Fibroblast of mammary gland (primary cell): ENCODE results near the gene MYO7A.

Experiments
- DNase-seq: peaks from one replicate; pipeline ENCODE4 v3.0.0-alpha.2; 2010; ENCODE audit warnings: low read depth
- H3K4me3 ChIP-seq: 2 replicates; pipeline ENCODE4 v1.5.1; 2011; ENCODE audit warnings: low read depth, mild to moderate bottlenecking, low read length, moderate library complexity; ENCODE audit not compliant: control insufficient read depth
- CTCF ChIP-seq: conservative IDR thresholded peaks from 2 replicates; pipeline ENCODE4 v1.5.1; 2011; ENCODE audit warnings: low read depth, low read length, inconsistent platforms; ENCODE audit not compliant: control insufficient read depth, insufficient read depth

MYO7A gene

GRCh38 chr11:77107950-77108349 lies 20.1 kb upstream of the MYO7A start:
- DNase-seq = peak; percentile 96
- no peak for TF ChIP-seq CTCF
- H3K4me3 ChIP-seq = no peak overlapping the region

- no peak for TF ChIP-seq CTCF
- no peak overlapping the region for H3K4me3 ChIP-seq
- DNase-seq = no peak
Measured at GRCh38 chr11:77108436-77108835, 19.6 kb upstream of the MYO7A start.

- TF ChIP-seq CTCF = no peak
- H3K4me3 ChIP-seq = no peak overlapping the region
- DNase-seq = peak; percentile 81
Measured at GRCh38 chr11:77109236-77110019, 18.6 kb upstream of the MYO7A start.

GRCh38 chr11:77110836-77111235 lies 17.2 kb upstream of the MYO7A start:
- no peak for TF ChIP-seq CTCF
- DNase-seq = no peak
- H3K4me3 ChIP-seq = no peak overlapping the region

GRCh38 chr11:77111277-77111676 lies 16.8 kb upstream of the MYO7A start:
- H3K4me3 ChIP-seq = no peak overlapping the region
- peak; percentile 52 for DNase-seq
- no peak for TF ChIP-seq CTCF

- DNase-seq = no peak
- no peak overlapping the region for H3K4me3 ChIP-seq
- no peak for TF ChIP-seq CTCF
Measured at GRCh38 chr11:77111946-77112345, 16.1 kb upstream of the MYO7A start.
